ENCODE results near the gene PIMREG.
A peak's percentile ranks its signal among the peaks of the same experiment; 100 is the strongest.

Gene PIMREG, protein sequence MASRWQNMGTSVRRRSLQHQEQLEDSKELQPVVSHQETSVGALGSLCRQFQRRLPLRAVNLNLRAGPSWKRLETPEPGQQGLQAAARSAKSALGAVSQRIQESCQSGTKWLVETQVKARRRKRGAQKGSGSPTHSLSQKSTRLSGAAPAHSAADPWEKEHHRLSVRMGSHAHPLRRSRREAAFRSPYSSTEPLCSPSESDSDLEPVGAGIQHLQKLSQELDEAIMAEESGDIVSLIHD

DNA sequence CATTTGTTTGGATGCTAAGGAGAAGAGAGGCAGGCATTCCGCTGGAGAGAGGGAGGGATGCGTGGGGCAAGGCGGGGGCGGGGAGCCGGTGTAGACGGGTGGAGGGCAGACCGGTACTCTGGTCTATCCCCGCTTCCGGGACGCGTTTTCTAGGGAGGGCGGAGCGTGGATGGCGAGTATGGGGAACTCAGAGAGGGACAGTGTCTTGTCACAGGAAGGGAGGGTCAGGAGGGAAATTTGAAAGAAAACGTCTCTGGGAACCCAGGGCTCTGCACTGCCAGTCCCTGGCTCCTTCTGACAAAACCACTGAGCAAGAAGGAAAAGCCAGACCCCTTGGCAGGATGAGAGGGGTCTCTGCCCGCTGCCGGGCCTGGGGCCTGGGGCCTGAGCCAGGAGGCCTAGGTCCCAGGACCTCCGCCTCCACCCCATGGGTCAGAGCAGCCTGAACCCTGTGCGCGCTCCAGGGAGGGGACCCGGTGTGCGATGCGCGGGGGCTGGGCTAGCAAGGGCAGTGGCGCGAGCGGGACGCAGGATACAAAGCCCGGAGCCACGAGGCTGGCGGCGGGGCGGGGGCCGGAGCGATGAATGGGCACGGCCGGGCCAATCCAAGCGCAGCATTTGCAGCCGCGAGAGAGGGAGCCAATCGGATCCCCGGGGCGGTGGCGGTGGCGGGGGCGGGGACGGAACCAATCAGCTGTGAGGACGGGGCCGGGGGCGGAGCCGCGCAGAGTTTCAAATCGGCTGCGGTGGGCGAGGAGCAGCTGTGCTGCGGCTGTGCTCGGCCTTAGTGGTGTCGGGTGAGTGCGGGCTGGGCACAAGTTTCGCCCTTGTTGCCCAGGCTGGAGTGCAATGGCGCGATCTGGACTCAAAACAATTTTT, at the start of gene PIMREG:
TSS of gene PIMREG (plus strand) at position 764 of the 879 bp plus-strand sequence. CDS start 656 bp downstream, outside the sequence.
- peak; percentile 90 to 93 for DNase-seq (ENCODE audit: low read depth in 2 of 2, low spot score in 1 of 2)

GRCh38 chr17:6398955-6399354, 45.3 kb upstream of the PIMREG start:
- DNase-seq (ENCODE audit: low read depth in 2 of 2, low spot score in 1 of 2): no peak

DNA sequence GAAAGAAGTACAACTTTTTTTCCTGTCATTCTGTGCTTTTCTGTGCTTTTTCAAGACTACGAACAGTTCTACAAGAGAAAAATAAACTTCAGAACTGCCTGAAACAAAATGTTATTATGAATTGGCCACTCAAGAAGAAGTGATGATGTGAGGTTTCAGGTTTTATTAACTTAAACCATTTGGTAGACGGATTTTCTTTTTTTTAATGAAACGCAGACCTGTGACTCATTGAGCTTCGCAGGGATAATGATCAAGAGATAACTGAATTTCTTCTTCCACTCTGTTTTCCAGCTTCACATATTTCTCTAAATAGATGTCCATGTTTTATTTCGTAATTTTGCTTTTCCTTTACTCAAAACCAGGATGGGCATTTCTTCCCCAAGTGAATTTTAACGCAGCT, 42.0 kb upstream of the PIMREG start:
- no peak for DNase-seq (ENCODE audit: low read depth in 2 of 2, low spot score in 1 of 2)

DNA sequence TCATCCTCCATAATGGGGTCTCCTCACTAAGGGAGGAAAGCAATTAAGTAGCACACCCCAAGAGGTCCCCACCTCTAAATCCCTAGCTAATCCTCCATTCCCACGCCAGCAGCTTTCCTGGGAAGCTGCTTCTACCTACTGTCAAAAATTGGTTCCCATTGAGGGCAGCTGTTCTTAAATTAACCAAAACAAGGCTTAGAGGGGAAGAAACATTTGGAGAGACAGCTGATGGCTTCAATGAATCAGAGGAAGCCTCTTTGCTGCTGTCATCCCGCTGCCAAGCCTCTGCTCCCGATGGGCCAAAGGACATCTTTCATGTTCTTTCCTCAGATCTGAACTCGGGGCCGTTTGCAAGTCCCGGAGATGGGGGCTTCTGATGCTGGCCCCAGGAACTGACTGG, 36.0 kb upstream of the PIMREG start:
- no peak for DNase-seq (ENCODE audit: low read depth in 2 of 2, low spot score in 1 of 2)

GRCh38 chr17:6408735-6409134, 35.5 kb upstream of the PIMREG start:
- DNase-seq (ENCODE audit: low read depth in 2 of 2, low spot score in 1 of 2): no peak

DNA sequence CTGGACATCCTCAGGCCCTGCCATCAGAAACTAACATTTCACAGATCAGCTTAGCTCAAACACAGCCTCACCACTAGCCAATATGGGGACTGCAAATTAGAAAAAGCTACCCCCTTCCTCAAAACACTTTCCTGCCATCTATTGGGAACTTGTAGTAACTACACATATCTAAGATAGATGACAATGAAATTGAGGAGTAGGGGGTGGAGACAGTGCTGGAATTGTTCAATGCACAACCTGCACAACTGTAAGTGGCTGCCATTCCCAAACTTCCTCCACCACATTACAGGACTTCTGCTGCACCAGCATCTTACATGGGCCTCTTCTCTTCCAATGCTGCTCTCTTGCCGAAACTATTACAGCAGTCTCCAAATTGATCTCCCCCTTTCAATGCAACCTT, 31.2 kb upstream of the PIMREG start:
- no peak for DNase-seq (ENCODE audit: low read depth in 2 of 2, low spot score in 1 of 2)

- no peak for DNase-seq (ENCODE audit: low read depth in 2 of 2, low spot score in 1 of 2)
Measured at GRCh38 chr17:6415616-6416015, 28.6 kb upstream of the PIMREG start.

GRCh38 chr17:6420173-6420641, 24.0 kb upstream of the PIMREG start:
- no peak for DNase-seq (ENCODE audit: low read depth in 2 of 2, low spot score in 1 of 2)

DNA sequence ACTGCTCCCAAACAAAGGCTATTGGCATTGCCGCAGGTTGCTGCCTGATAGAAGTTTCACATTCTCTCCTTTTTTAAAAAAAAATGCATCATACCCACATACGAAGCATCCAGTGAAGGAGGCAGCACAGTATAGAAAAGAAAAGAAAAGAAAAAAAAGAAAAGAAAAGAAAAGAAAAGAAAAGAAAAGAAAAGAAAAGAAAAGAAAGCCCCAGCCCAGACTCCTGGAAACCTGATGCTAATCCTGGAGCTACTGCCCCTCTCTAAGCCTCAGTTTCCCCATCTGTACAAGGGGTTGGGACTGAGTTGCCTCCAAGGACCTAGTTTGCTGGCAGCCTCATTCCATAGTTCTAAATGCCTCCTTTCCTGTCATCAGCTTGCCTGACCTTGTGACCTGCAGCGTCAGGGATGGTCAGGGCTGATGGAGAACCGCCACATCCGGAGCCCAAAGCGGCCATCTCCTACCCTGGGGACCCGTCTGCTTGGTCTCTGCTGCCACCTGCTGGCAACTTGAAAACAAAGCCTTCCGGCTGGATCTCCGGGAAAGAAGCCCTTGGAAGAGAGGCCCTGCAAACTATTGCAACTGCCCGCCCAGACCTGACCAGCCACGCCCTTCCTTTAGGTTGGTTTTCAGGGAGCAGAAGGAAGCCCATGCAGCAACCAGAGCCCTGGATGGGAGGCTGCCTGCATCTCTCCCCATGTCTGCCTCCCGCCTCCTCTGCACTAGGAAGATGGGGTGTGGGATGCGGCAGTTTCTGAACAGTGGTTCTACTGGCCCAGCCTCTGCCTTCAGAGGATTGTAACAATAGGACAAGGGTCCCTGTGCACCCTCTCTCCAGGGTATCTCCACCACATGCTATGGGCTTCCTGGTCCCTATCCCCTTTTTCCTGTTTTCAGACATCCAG, 22.3 kb upstream of the PIMREG start:
- peak; percentile 40 for DNase-seq (ENCODE audit: low read depth in 2 of 2, low spot score in 1 of 2)

DNA sequence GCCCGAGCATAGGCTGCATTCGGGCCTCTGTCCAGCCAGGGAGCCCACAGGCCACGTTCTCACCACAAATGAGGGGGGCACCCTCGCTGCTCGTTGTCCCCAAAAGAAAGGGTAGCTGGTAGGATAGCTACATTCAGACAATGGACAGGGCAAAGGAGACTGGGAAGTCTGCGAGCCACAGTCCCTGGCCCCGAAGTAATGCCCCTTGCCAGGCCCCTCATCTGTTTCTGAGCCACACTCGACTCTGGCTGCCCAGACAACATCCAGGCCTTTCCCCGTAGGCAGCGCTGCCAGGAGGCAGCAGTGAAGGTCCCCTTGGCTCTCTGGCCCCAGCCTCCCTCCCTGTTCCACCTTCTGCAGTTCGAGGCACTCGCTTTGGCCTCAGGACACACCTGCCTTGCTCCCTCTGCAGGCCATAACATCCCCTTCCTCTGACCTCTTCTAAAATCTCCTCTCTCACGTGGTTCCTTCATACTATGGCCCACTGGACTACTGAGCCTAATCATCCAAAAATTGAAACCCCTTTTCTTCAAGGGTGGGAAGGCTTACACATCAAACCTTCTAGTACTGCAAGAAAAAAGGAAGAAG, 21.5 kb upstream of the PIMREG start:
- DNase-seq (ENCODE audit: low read depth in 2 of 2, low spot score in 1 of 2): no peak

DNA sequence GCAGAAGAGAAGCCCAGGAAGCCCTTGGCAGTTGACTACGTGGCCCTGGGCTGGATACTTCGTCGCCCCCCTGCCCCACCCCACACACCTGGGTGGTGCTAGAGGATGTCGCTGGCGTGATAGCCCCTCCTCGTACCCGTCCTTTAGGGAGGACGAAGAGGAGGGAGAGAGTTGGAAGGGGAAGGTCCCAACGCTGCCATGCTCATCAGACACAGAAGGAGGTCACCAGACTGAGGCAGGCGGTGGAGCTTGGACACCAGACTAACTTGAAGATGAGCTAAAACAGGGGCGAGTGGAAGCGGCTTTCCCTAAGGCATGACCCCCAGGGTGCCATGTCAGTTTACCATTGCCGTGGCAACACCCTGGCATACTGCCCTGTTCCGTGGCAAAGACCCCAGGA, 20.3 kb upstream of the PIMREG start:
- DNase-seq (ENCODE audit: low read depth in 2 of 2, low spot score in 1 of 2): no peak

DNA sequence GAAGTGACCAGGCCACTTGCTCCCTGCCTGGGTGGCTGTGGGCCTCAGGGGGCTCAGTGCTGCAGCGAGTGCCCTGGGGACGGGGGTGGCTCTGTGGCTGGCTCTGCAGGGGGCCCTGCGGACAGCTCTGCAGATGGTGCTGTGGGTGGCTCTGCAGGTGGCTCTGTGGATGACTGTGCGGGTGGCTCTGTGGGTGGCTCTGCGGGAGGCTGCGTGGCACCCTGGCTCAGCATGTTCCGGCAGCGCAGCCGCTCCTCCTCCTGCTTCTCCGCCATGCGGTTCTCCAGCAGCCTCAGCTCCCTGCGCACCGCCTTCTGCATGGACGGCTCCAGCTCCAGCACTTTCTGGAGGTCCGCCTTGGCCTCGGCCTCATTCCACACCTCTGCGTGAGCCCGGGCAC, 18.8 kb upstream of the PIMREG start:
- DNase-seq (ENCODE audit: low read depth in 2 of 2, low spot score in 1 of 2): no peak

DNA sequence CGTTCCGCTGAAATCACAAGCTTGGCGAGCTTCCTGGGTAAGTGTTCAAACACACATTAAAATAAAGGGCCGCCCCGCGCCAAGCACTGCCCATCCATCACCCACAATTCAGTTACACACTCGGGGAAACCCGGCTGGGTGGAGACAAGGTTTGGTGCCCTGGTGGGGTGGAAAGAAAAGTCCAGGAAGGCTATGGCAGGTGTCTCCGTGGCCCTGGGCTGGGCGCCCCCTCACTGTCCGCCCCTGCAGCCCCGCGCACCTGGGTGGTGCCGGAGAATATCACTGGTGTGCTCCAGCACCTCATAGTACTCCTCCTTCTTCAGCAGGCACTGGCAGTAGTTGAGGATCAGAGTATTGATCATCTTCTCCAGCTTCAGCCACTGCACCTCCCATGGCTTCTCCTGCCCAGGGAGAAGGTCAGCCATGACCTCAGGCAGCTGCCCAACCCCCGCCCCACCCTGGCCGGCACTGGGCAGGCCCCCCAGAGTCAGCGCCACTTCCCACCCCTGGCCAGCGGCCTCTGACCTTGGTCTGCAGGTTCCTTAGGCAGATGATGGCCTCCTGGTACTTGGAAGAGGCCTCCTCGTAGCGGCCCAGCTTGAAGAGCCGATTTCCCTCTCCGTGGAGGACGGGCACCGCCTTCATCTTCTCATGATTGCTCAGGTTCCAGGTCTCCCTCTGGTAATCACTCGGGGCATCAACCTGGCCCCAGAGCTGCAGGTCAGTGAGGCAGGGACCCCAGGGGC, 17.7 kb upstream of the PIMREG start:
- no peak for DNase-seq (ENCODE audit: low read depth in 2 of 2, low spot score in 1 of 2)

GRCh38 chr17:6427279-6427781, 16.9 kb upstream of the PIMREG start:
- DNase-seq (ENCODE audit: low read depth in 2 of 2, low spot score in 1 of 2): peak in 1 of 2 donors; percentile 7

GRCh38 chr17:6428207-6428965, 15.9 kb upstream of the PIMREG start:
- DNase-seq (ENCODE audit: low read depth in 2 of 2, low spot score in 1 of 2): no peak

- no peak for DNase-seq (ENCODE audit: low read depth in 2 of 2, low spot score in 1 of 2)
Measured at GRCh38 chr17:6429266-6429665, 15.0 kb upstream of the PIMREG start.

DNA sequence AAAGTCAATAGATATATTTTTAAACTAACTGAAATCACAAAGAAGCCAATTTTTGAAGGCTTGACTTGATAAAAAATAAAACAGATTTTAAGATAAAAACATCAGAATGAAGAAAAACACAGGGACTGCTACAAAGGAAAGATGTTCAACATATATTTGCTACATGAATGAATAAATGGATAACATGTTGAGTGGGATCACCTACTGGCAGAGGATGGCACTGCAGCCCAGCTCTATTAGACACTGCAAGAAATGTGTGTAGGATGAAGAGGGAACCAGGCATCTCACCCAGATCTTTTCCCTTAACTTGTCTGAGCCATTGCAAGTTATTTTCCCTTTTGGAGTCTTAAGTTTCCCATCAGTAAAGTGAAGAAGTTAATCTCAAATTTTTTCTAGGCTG, 13.5 kb upstream of the PIMREG start:
- DNase-seq (ENCODE audit: low read depth in 2 of 2, low spot score in 1 of 2): no peak

- no peak for DNase-seq (ENCODE audit: low read depth in 2 of 2, low spot score in 1 of 2)
Measured at GRCh38 chr17:6435051-6435450, 9.2 kb upstream of the PIMREG start, which contains the start of gene AIPL1. TSS of gene AIPL1 (minus strand) at chr17:6435121. CDS start at chr17:6435104, 17 bp downstream.

- peak; percentile 15 to 25 for DNase-seq (ENCODE audit: low read depth in 2 of 2, low spot score in 1 of 2)
Measured at GRCh38 chr17:6435968-6436367, 8.3 kb upstream of the PIMREG start.

All from stimulated activated CD8-positive, alpha-beta memory T cell treated with anti-CD3 and anti-CD28 coated beads, Interleukin-4, amount 100 ng/mL, for 4 hours (primary cell).